Thyroid gland (tissue), 4 donors: Measurements from ENCODE around the gene STX5.

Experiments
- CTCF ChIP-seq, 6 experiments: fragments of 200-600 bp in 3 of 6; fragments of 450-650 bp in 3 of 6; sonication (generic) in 3 of 6; IDR thresholded peaks; one replicate each; pipeline ENCODE4 v1.5.1; 2016 to 2019; ENCODE audit warnings: antibody characterized with exemption in 6 of 6, mild to moderate bottlenecking in 2 of 6, inconsistent platforms in 1 of 6, moderate library complexity in 1 of 6
- POLR2A ChIP-seq, 2 donors: fragments of 450-650 bp; IDR thresholded peaks; one replicate each; pipeline ENCODE4 v1.6.1; 2017; ENCODE audit warnings: antibody characterized with exemption in 2 of 2, mild to moderate bottlenecking in 2 of 2, moderate library complexity in 1 of 2

GRCh38 chr11:62876712-62877111 lies 44.9 kb upstream of the STX5 start:
- TF ChIP-seq CTCF (IDR thresholded peaks at IDR 0.05), result no peak
- no peak for TF ChIP-seq POLR2A (IDR thresholded peaks at IDR 0.05)
